Thyroid gland (tissue), 4 donors: Measurements from ENCODE around the gene QKI.

ENCODE experiments used
- POLR2A ChIP-seq, 2 donors: fragments of 450-650 bp; IDR thresholded peaks; one replicate each; pipeline ENCODE4 v1.6.1; 2017; ENCODE audit warnings: antibody characterized with exemption in 2 of 2, mild to moderate bottlenecking in 2 of 2, moderate library complexity in 1 of 2
- TF ChIP-seq, protein P1 (sequence below), 6 experiments: fragments of 200-600 bp in 3 of 6; fragments of 450-650 bp in 3 of 6; sonication (generic) in 3 of 6; IDR thresholded peaks; one replicate each; pipeline ENCODE4 v1.5.1; 2016 to 2019; ENCODE audit warnings: antibody characterized with exemption in 6 of 6, mild to moderate bottlenecking in 2 of 6, inconsistent platforms in 1 of 6, moderate library complexity in 1 of 6

DNA sequence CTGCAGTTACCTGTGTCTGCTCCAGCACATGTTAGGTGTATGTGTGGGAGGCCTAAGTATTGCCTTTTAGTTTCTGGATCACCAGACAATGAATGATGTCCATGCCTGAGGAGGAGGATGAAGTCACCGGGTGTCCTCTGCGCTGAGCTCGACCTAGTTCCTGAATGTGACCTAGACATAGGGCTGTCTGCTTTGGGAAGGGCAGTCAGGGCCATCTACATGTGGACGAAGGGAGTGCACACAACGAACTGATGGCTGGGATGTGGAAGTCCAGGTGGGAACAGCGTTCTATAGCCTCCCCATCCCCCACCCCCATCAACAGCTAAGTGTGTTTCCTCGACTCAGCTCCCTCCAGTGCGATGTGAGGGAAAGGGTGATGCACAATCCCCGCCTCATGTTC is 186.3 kb downstream of the QKI start:
- no peak for TF ChIP-seq POLR2A (IDR thresholded peaks at IDR 0.05)
- TF ChIP-seq, protein P1, sequence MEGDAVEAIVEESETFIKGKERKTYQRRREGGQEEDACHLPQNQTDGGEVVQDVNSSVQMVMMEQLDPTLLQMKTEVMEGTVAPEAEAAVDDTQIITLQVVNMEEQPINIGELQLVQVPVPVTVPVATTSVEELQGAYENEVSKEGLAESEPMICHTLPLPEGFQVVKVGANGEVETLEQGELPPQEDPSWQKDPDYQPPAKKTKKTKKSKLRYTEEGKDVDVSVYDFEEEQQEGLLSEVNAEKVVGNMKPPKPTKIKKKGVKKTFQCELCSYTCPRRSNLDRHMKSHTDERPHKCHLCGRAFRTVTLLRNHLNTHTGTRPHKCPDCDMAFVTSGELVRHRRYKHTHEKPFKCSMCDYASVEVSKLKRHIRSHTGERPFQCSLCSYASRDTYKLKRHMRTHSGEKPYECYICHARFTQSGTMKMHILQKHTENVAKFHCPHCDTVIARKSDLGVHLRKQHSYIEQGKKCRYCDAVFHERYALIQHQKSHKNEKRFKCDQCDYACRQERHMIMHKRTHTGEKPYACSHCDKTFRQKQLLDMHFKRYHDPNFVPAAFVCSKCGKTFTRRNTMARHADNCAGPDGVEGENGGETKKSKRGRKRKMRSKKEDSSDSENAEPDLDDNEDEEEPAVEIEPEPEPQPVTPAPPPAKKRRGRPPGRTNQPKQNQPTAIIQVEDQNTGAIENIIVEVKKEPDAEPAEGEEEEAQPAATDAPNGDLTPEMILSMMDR (IDR thresholded peaks at IDR 0.05) = no peak
